GM12878 (cell line): ENCODE measurements around the gene ZSWIM5. TPM values are rescaled to one million over a fixed set of nuclear protein-coding genes. Genes with fewer than 3 reads are reported as not detected.

Experiments
- IKZF1 ChIP-seq: fragments of 450-650 bp; conservative IDR thresholded peaks from 2 replicates; pipeline ENCODE4 v1.6.1; 2017; ENCODE audit warnings: antibody characterized with exemption, mild to moderate bottlenecking
- NR2C1 ChIP-seq: fragments of 450-650 bp; IDR thresholded peaks from 2 replicates; pipeline ENCODE4 v1.6.1; 2017; ENCODE audit warnings: antibody characterized with exemption, mild to moderate bottlenecking, moderate library complexity
- polyA plus RNA-seq, 11 experiments: library from polyadenylated mRNA; depleted of rRNA in 4 of 11; unstranded in 6 of 11; stranded (reverse) in 5 of 11; fragments of >200 nt; fragmentation: Nextera tagmentation in 4 of 11; fragmentation: Illumina TruSeq in 1 of 11; extraction: Ambion mirVana in 4 of 11; extraction: Trizol in 1 of 11; gene quantifications; 1 replicate in 1 of 11; 2 replicates in 10 of 11; pipeline versions ENCODE4 v1.2.1 to v1.2.3, GENCODE V29; 2011 to 2016; ENCODE audit warnings: inconsistent platforms in 2 of 11, missing spikeins in 2 of 11, low read depth in 1 of 11
- total RNA-seq, 4 experiments: library from RNA; depleted of rRNA in 3 of 4; stranded (reverse); fragments of >200 nt in 3 of 4; fragmentation: Illumina TruSeq in 1 of 4; extraction: Trizol in 1 of 4; gene quantifications; 2 replicates each; pipeline versions ENCODE4 v1.2.1 to v1.2.3, GENCODE V29; 2013 to 2021
- TF ChIP-seq, protein P1 (sequence below): IDR thresholded peaks from 2 replicates; pipeline ENCODE4 v1.6.1; 2011; ENCODE audit warnings: borderline replicate concordance, low read depth, mild to moderate bottlenecking, moderate library complexity, mixed read lengths, low read length; ENCODE audit not compliant: insufficient read depth; ENCODE audit errors: extremely low read length
- TF ChIP-seq, protein P2 (sequence below): fragments of 450-650 bp; conservative IDR thresholded peaks from 2 replicates; pipeline ENCODE4 v1.6.1; 2017; ENCODE audit warnings: mild to moderate bottlenecking, moderate library complexity
- TF ChIP-seq, protein P3 (sequence below): fragments of 450-650 bp; formaldehyde crosslinking; IDR thresholded peaks from 2 replicates; pipeline ENCODE4 v1.4.0; 2020; ENCODE audit warnings: mild to moderate bottlenecking, moderate library complexity
- TF ChIP-seq, protein P4 (sequence below): fragments of 450-650 bp; IDR thresholded peaks from 2 replicates; pipeline ENCODE4 v1.6.1; 2016; ENCODE audit warnings: mild to moderate bottlenecking, moderate library complexity, borderline replicate concordance

Gene ZSWIM5
- total and polyA plus RNA-seq, 10 of the 15 experiments (the other 5 are each of a cell fraction or from before 2014, with no cell fraction given), result 0.07 to 0.97 (median 0.34) TPM; not detected in 1

- TF ChIP-seq, protein P1, sequence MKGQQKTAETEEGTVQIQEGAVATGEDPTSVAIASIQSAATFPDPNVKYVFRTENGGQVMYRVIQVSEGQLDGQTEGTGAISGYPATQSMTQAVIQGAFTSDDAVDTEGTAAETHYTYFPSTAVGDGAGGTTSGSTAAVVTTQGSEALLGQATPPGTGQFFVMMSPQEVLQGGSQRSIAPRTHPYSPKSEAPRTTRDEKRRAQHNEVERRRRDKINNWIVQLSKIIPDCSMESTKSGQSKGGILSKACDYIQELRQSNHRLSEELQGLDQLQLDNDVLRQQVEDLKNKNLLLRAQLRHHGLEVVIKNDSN, result peak; percentile 89
- TF ChIP-seq NR2C1, result peak; percentile 23; the same call in 1 of the 2 replicates
- TF ChIP-seq, protein P2, sequence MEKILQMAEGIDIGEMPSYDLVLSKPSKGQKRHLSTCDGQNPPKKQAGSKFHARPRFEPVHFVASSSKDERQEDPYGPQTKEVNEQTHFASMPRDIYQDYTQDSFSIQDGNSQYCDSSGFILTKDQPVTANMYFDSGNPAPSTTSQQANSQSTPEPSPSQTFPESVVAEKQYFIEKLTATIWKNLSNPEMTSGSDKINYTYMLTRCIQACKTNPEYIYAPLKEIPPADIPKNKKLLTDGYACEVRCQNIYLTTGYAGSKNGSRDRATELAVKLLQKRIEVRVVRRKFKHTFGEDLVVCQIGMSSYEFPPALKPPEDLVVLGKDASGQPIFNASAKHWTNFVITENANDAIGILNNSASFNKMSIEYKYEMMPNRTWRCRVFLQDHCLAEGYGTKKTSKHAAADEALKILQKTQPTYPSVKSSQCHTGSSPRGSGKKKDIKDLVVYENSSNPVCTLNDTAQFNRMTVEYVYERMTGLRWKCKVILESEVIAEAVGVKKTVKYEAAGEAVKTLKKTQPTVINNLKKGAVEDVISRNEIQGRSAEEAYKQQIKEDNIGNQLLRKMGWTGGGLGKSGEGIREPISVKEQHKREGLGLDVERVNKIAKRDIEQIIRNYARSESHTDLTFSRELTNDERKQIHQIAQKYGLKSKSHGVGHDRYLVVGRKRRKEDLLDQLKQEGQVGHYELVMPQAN, result peak; percentile 93
- peak; percentile 73 for TF ChIP-seq IKZF1
- TF ChIP-seq, protein P3, sequence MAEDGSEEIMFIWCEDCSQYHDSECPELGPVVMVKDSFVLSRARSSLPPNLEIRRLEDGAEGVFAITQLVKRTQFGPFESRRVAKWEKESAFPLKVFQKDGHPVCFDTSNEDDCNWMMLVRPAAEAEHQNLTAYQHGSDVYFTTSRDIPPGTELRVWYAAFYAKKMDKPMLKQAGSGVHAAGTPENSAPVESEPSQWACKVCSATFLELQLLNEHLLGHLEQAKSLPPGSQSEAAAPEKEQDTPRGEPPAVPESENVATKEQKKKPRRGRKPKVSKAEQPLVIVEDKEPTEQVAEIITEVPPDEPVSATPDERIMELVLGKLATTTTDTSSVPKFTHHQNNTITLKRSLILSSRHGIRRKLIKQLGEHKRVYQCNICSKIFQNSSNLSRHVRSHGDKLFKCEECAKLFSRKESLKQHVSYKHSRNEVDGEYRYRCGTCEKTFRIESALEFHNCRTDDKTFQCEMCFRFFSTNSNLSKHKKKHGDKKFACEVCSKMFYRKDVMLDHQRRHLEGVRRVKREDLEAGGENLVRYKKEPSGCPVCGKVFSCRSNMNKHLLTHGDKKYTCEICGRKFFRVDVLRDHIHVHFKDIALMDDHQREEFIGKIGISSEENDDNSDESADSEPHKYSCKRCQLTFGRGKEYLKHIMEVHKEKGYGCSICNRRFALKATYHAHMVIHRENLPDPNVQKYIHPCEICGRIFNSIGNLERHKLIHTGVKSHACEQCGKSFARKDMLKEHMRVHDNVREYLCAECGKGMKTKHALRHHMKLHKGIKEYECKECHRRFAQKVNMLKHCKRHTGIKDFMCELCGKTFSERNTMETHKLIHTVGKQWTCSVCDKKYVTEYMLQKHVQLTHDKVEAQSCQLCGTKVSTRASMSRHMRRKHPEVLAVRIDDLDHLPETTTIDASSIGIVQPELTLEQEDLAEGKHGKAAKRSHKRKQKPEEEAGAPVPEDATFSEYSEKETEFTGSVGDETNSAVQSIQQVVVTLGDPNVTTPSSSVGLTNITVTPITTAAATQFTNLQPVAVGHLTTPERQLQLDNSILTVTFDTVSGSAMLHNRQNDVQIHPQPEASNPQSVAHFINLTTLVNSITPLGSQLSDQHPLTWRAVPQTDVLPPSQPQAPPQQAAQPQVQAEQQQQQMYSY (CRISPR knock-in tag), result no peak
- TF ChIP-seq, protein P4, sequence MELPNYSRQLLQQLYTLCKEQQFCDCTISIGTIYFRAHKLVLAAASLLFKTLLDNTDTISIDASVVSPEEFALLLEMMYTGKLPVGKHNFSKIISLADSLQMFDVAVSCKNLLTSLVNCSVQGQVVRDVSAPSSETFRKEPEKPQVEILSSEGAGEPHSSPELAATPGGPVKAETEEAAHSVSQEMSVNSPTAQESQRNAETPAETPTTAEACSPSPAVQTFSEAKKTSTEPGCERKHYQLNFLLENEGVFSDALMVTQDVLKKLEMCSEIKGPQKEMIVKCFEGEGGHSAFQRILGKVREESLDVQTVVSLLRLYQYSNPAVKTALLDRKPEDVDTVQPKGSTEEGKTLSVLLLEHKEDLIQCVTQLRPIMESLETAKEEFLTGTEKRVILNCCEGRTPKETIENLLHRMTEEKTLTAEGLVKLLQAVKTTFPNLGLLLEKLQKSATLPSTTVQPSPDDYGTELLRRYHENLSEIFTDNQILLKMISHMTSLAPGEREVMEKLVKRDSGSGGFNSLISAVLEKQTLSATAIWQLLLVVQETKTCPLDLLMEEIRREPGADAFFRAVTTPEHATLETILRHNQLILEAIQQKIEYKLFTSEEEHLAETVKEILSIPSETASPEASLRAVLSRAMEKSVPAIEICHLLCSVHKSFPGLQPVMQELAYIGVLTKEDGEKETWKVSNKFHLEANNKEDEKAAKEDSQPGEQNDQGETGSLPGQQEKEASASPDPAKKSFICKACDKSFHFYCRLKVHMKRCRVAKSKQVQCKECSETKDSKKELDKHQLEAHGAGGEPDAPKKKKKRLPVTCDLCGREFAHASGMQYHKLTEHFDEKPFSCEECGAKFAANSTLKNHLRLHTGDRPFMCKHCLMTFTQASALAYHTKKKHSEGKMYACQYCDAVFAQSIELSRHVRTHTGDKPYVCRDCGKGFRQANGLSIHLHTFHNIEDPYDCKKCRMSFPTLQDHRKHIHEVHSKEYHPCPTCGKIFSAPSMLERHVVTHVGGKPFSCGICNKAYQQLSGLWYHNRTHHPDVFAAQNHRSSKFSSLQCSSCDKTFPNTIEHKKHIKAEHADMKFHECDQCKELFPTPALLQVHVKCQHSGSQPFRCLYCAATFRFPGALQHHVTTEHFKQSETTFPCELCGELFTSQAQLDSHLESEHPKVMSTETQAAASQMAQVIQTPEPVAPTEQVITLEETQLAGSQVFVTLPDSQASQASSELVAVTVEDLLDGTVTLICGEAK, result peak; percentile 78; the same call in 1 of the 2 replicates
These were observed 194.4 kb downstream of the ZSWIM5 start, which contains the start of gene UROD (continued) for GRCh38 chr1:45011837-45012638.
